HG02884 (cell line): ENCODE measurements around the gene PSMC4.
"Not testable (repeated sequence)": the region's sequence is repeated elsewhere in the genome, so short reads cannot be mapped to it uniquely, and the experiment has no call there.

Experiments
- ATAC-seq: cut with Tn5 transposase; IDR thresholded peaks from one replicate; pipeline ENCODE4 v1.9.1; 2021; ENCODE audit warnings: mild to moderate bottlenecking, moderate library complexity; ENCODE audit not compliant: unreplicated experiment

PSMC4 gene

DNA sequence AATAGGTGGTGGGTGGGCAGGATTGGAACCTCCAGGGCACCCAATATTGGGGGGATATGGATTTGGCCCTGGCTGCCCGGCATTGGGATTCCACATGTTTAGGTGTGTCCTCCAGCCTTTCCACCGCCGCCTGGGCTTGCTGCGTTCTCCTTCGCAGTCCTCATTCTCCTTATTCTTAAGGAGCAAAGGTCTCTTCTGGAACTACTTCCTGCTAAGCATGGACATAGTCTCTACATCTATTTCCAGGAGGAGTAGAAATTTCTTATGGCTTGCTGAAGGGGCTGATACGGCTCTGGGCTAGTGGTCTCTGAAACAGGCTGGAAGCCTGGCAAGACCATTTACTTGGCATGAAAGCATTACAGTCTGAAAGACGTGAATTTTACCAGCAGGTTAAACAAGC lies 27.4 kb upstream of the PSMC4 start:
- ATAC-seq: no peak

DNA sequence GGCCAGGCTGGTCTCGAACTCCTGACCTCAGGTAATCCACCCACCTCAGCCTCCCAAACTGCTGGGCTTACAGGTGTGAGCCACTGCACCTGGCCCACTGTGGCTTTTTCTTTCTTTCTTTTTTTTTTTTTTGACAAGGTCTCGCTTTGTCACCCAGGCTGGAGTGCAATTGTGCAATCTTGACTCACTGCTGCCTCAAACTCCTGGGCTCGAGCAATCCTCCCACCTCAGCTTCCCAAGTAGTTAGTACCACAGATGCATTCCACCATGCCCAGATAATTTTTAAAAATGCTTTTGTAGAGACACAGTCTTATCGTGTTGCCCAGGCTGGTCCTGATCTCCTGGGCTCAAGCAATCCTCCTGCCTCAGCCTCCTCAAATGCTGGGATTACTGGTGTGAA lies 24.4 kb upstream of the PSMC4 start:
- no peak for ATAC-seq

DNA sequence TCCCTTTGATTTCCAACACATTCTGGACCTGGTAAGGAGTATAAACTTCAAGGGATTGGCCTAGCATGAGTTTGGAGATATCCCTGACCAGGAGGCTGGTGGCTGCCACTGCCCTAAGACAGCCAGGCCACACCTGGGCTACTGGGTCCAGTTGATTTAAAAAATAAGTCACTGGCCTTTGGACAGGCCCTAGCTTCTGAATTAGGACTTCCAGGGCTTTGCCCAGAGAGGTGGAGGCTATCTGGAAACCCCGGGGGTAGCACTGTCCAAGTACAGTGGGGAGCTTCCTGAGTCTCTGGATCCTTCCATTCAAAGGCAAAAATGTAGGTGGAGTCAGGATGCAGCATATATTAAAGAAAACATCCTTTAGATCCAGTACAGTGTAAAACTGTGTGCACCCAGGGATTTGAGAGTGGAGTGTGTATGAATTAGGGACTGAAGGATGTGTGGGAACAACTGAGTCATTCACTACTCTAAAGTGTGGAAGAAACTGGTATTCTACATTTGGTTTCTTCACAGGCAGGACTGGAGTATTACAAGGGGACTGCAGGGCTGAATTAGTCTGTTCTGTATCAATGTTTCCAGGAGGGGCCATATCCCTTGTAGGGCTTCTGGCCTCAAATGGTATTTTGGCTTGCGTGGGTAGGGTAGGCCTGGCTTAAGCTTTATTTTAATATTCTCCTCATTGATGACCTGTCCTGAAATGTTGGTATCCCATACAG lies 21.8 kb upstream of the PSMC4 start:
- no peak for ATAC-seq

DNA sequence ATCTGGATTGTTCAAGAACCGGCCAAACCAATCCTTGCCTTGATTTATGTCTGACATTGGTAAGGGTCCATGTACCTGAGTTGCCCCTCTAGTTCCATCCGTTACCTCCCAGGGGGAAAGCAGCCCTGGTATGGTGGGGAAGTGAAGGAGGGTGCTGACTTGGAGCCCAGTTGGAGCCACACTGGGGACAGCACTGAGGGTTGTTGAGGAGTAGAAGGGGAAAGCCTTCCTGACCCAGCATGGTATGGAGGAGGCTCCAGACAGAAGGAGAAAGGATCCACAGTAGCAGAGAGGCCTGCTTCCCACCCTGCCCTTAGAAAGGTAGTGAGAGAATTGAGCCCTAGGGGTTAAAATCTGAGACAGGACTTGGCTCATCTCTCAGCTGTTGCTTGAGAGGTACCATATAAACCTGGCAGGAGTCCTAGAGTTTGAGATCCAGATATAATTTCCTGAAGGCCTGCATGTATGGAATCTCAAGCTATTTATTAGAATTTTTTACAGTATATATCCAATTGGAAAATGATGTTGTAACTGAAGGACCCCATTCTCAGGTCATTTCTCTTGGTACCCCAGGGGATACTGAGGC lies 19.8 kb upstream of the PSMC4 start:
- ATAC-seq: no peak

DNA sequence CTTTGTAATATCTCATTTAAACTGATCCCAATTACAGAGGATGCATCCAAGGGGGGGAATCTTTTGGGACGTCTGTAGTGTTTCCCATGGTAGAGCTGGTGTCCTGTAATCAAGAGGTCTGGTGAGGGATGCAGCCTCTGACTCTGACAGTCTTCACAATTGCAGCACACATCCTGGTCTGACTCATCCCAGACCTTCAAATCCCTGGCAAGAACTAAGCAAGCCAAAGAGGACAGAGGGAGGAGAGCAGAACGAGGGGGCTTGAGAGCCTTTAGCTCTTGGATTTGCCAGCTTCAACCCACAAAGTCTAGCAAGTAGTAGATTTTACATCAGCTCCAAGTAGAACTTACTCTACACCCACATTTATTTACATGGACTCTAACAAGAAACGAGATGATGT lies 19.3 kb upstream of the PSMC4 start:
- no peak for ATAC-seq

DNA sequence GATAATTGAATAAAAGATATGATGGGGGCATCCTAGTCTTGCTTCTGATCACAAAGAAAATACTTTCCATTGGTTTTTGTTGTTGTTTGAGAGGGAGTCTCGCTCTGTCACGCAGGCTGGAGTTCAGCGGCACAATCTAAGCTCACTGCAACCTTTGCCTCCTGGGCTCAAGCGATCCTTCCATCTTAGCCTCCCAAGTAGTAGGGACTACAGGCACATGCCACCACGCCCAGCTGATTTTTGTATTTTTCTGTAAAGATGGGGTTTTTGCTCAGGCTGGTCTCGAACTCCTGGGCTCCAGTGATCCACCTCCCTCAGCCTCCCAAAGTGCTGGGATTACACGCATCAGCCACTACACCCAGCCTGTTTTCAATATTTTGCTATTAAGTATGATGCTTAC lies 17.1 kb upstream of the PSMC4 start:
- no peak for ATAC-seq

DNA sequence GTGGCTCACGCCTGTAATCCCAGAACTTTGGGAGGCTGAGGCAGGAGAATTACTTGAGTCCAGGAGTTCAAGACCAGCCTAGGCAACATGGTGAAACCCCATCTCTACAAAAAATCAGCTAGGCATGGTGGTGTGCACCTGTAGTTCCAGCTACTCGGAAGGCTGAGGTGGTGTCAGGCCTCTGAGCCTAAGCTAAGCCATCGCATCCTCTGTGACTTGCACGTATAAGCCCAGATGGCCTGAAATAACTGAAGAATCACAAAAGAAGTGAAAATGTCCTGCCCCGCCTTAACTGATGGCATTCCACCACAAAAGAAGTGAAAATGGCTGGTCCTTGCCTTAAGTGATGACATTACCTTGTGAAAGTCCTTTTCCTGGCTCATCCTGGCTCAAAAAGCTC lies 13.1 kb upstream of the PSMC4 start:
- not testable (repeated sequence) for ATAC-seq

DNA sequence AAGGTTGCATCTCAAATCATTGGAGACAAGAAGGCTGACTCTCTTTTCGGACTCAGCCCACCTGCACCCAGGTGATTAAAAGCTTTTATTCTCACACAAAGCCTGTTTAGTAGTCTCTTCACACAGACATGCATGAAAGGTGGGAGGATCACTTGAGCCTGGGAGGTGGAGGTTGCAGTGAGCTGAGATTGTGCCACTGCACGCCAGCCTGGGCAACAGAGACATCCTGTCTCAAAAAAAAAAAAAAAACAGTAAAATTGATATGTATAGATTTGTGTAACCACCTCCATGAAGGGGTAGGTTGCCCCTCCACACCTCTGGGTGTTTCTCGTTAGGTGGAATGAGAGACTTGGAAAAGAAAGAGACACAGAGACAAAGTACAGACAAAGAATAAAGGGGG lies 12.0 kb upstream of the PSMC4 start:
- ATAC-seq: not testable (repeated sequence)

DNA sequence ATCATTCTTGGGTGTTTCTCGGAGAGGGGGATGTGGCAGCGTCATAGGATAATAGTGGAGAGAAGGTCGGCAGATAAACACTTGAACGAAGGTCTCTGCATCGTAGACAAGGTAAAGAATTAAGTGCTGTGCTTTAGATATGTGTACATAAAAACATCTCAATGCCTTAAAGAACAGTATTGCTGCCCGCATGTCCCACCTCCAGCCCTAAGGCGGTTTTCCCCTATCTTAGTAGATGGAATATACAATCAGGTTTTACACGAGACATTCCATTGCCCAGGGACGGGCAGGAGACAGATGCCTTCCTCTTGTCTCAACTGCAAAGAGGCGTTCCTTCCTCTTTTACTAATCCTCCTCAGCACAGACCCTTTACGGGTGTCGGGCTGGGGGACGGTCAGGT lies 11.6 kb upstream of the PSMC4 start:
- not testable (repeated sequence) for ATAC-seq

DNA sequence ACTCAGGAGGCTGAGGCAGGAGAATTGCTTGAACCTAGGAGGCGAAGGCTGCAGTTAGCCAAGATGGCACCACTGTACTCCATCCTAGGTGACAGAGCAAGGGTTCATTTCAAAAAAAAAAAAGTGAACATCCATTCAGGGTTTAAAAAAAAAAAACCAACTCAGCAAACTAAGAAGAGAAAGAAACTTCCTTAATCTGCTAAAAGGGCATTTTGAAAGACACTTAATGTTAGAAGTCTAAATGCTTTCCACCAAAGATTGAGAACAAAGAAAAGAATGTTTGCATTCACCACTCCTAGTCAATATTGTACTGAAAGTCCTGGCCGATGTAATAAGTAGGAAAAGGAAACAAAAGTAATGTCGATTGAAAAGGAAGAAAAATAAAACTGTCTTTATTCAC lies 7.1 kb upstream of the PSMC4 start:
- ATAC-seq: no peak

DNA sequence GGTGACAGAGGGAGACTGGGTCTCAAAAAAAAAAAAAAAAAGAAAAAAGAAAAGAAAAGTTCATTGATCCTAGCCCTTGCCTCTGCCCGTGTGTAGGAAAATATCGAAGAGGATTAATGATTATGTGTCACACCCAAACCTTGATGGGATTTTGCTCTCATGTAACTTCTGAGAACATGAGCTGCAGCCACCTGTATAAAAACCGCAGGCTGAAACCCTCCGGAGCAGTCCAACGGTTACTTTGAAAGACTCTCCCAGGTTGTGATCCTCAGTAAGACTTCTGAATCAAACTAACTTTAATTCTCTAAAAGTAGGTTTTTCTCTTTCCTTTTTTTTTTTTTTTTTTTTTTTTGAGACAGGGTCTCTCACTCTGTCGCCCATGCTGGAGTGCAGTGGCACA lies 4.3 kb upstream of the PSMC4 start:
- no peak for ATAC-seq

DNA sequence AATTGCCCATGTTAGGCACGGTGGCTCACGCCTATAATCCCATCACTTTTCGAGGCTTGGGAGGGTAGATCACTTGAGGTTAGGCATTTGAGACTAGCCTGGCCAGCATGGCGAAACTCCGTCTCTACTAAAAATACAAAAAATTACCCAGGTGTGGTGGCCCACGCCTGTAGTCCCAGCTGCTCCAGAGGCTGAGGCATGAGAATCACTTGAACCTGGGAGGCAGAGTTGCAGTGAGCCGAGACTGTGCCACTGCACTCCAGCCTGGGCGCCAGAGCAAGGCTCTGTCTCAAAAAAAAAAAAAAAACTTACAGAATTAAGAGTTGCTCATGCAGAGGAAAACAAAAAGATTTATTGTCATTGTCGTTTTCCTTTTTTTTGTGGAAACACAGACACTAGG lies 3.4 kb upstream of the PSMC4 start:
- no peak for ATAC-seq

DNA sequence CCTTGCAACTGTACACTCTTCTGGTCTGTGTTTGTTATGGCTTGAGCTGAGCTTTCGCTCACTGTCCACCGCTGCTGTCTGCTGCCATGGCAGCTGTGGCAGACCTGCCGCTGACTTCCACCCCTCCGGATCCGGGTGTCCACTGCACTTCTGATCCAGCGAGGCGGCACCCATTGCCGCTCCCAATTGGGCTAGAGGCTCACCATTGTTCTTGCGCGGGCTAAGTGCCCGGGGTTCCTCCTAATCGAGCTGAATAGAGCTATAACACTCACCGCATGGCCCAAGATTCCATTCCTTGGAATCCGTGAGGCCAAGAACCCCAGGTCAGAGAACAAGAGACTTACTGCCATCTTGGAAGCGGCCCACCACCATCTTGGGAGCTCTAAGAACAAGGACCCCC lies 2.2 kb upstream of the PSMC4 start:
- ATAC-seq: no peak

DNA sequence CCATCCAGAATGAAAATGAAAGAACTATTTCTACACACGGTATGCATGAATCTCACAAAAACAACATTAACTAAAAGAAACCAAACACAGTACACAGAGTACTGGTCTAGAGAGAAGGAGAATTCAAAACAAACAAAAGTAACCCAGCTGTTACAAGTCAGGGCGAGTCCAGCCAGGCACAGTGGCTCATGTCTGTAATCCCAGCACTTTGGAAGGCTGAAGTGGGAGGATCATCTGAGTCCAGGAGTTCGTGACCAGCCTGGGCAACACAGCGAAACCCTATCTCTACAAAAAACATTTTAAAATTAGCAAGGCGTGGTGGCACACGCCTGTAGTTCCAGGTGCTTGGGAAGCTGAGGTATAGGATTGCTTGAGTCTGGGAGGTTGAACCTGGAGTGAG lies 1.7 kb upstream of the PSMC4 start:
- ATAC-seq: no peak

DNA sequence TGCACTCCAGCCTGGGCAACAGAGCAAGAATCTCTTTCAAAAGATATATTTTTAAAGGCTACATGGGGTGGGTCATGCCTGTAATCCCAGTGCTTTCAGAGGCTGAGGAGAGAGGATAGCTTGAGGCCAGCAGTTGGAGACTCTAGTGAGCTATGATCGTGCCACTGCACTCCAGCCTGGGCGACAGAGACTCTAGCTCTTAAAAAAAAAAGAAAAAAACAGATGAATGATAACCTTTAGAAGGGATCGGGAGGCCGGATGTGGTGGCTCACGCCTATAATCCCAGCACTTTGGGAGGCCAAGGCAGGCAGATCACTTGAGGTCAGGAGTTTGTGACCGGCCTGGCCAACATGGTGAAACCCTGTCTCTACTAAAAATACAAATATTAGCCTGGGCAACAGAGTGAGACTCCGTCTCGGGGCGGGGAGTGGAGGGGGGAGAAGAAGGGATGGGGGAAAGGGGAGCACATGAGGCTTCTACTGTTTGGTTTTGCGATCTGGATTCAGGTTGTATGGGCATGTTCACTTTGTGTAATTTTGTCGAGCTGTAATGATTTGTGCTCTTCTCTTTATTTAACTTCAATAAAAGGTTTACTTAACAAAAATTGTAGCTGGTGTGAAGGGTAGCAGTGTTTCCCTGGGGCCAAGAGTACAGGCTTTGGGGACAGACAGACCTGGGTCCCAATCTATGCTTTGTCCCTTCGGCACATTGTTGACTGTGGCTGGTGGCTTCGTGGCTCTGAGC lies 1.1 kb upstream of the PSMC4 start:
- ATAC-seq: no peak

DNA sequence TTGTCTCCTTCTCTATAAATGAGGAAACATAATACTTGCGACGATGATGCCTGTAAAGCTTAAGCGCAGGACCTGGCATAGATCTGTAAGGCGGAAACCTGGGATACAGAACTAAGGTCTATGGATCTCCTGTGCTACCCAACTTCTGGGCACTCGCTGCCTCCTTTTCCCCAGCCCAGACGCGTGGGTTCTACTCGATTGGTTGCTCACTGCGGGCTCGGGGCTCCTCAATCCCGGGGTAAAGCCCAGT lies 615 bp upstream of the PSMC4 start:
- ATAC-seq: peak; percentile 20

DNA sequence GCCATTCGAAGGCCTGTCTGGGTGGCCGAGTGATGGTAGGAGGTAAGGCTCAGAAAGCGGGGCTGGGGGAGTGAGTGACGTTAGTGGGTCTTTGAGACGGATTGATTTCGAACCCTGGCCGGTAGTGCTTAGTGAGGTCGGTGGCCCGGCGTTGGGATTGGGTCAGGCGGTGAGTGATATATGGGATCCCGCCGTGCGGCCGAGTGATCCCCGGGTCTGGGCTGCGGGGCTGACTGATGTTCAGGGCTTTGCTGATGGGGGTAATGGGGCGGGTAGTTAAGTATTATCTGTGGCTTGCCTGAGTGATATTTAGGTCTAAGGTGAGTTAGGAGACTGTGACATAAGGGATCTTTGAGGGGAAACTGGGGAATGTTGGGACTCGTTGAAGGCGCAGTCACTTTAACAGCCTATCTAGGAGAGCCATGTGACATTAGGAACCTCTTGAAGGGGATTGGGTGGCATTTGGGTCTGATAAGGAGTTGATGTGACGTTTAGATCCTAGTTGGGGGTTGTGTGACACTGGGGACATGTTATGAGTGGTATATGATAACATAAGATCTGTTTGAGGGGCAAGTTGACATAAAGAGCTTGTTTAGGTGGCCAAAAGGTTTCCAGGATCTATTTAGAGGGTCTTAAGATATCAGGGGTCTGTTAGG lies 543 bp downstream of the PSMC4 start:
- no peak for ATAC-seq

DNA sequence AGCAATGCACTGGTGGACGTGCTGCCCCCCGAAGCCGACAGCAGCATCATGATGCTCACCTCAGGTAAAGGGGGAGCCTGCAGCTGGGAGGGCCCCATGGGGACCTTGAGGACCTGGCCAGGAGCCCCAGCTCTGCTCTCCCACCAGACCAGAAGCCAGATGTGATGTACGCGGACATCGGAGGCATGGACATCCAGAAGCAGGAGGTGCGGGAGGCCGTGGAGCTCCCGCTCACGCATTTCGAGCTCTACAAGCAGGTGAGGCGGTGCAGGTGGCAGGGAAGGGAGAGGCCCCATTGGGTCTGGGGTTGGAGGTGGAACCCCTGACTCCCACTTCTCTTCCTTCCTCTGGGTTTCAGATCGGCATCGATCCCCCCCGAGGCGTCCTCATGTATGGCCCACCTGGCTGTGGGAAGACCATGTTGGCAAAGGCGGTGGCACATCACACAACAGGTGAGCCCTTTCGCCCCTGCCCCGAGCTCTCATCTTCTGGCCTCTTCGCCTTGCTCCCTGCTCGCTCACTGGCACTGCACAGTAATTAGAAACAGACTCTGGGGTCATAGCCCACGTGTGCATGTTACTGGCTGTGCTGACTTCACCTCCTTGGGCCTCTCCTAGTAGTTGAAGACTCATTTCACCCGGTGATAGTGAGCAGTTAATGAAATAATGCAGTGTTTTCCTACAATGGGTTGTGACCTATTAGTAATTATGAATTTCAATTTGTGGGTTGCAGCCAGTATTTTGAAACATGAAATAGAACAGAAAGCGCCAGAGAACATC lies 3.6 kb downstream of the PSMC4 start:
- ATAC-seq: no peak

DNA sequence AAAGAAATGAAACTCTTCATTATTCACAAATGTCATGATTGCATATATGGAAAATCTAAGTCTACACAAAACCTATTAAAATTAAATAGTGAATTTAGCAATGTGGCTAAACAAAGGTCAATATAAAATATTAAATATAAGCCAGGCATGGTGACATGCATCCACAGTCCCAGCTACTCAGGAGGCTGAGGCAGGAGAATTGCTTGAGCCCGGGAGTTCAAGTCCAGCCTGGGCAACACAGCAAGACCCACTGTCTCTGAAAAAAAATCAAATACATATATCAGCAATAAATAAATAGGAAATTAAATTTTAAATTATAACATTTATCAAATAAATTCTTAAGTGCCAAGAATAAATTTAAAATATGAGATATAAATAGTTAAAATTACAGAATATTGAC lies 11.9 kb downstream of the PSMC4 start:
- no peak for ATAC-seq

DNA sequence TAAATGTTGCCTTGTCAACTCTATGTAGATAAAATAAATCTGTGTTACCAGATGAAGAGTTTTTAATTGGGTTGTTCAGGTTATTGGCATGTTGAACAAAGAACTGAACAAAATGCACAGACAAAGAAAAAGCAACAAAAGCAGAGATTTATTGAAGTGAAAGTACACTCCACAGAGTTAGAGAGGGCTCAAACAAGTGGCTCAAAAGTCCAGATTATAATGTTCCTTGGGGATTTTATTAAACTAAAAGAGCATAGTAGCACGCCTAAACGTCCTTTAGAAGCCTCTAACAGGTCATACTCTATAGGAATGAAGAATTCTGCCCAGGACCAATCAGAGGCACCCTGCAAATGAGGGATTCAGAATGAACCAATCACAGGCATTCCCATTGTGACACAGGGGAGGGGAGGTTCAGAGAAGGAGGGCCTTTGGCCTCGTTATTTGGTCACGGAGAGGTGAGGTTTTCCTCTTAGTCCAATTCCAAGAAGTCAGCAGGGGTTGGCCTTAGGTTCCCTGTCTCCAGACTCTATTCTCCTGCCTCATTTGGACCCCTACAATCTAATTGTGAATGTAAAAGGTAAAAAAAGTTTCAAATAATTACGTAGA lies 12.8 kb downstream of the PSMC4 start:
- no peak for ATAC-seq

DNA sequence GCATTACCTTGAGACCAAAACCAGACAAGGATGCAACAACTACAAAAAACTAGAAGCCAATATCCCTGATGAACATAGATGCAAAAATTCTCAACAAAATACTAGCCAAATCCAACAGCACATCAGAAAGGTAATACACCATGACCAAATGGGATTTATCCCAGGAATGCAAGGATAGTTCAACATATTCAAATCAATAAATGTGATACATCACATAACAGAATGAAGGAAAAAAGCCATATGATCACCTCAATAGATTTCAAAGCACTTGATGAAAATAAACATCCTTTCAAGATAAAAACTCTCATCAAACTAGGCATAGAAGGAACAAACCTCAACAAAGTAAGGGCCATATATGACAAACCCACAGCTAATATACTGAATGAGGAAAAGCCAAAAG lies 15.7 kb downstream of the PSMC4 start:
- no peak for ATAC-seq
